CD4-positive, alpha-beta T cell treated with Interferon alpha-2 for 1 hour (primary cell): ENCODE data around the gene MDH2.
"Not testable (repeated sequence)": the region's sequence is repeated elsewhere in the genome, so short reads cannot be mapped to it uniquely, and the experiment has no call there.

Source experiments
- DNase-seq, 2 donors: peaks; one replicate each; pipeline ENCODE4 v3.0.0-alpha.2; 2020 to 2022

The MDH2 gene

GRCh38 chr7:76047811-76048667, at the start of gene MDH2, which contains the start of gene STYXL1:
MDH2 (plus strand) TSS chr7:76048106; CDS start chr7:76048161, 55 bp downstream.
STYXL1 (minus strand) TSS chr7:76048000; CDS start chr7:76030523, 17,477 bp downstream.
- peak; percentile 90 to 92 for DNase-seq

- no peak for DNase-seq
Observed at GRCh38 chr7:76000566-76000965, 47.3 kb upstream of the MDH2 start.

- DNase-seq, result no peak
Observed at GRCh38 chr7:76002139-76002538, 45.8 kb upstream of the MDH2 start.

- DNase-seq, result no peak
Observed at GRCh38 chr7:76002822-76003221, 45.1 kb upstream of the MDH2 start.

GRCh38 chr7:76003351-76003750, 44.6 kb upstream of the MDH2 start:
- DNase-seq, result no peak

GRCh38 chr7:76005004-76005403, 42.9 kb upstream of the MDH2 start:
- DNase-seq, result not testable (repeated sequence)

- DNase-seq, result peak in 1 of 2 donors; percentile 25
Observed at GRCh38 chr7:76008156-76008687, 39.7 kb upstream of the MDH2 start.

GRCh38 chr7:76009672-76010600, 38.0 kb upstream of the MDH2 start:
- DNase-seq, result no peak

- DNase-seq, result no peak
Observed at GRCh38 chr7:76011442-76011861, 36.5 kb upstream of the MDH2 start.

GRCh38 chr7:76016191-76016947, 31.5 kb upstream of the MDH2 start:
- DNase-seq, result no peak

GRCh38 chr7:76018520-76018919, 29.4 kb upstream of the MDH2 start:
- not testable (repeated sequence) for DNase-seq

- peak; percentile 58 to 72 for DNase-seq
Observed at GRCh38 chr7:76020031-76020714, 27.7 kb upstream of the MDH2 start.

- no peak for DNase-seq
Observed at GRCh38 chr7:76022026-76022780, 25.7 kb upstream of the MDH2 start.

- DNase-seq, result peak in 1 of 2 donors; percentile 24
Observed at GRCh38 chr7:76023002-76023401, 24.9 kb upstream of the MDH2 start.

- not testable (repeated sequence) for DNase-seq
Observed at GRCh38 chr7:76029682-76030081, 18.2 kb upstream of the MDH2 start.

- DNase-seq, result no peak
Observed at GRCh38 chr7:76031964-76032363, 15.9 kb upstream of the MDH2 start.

GRCh38 chr7:76037310-76037709, 10.6 kb upstream of the MDH2 start:
- no peak for DNase-seq

- no peak for DNase-seq
Observed at GRCh38 chr7:76040126-76040525, 7.8 kb upstream of the MDH2 start.

GRCh38 chr7:76044375-76044865, 3.5 kb upstream of the MDH2 start:
- DNase-seq, result no peak

- DNase-seq, result no peak
Observed at GRCh38 chr7:76047305-76047810, 548 bp upstream of the MDH2 start.

- peak in 1 of 2 donors; percentile 28 for DNase-seq
Observed at GRCh38 chr7:76048668-76048988, 722 bp downstream of the MDH2 start.
